Peyer's patch (tissue), 4 donors: ENCODE measurements around the gene CD55. TPM values are rescaled to one million over a fixed set of nuclear protein-coding genes. Genes with fewer than 3 reads are reported as not detected.
A peak's percentile ranks its signal among the peaks of the same experiment; 100 is the strongest.

ENCODE experiments used
- DNase-seq, 3 donors: peaks; one replicate each; pipeline ENCODE4 v3.0.0-alpha.2; 2017 to 2019
- H3K27ac ChIP-seq, 4 donors: fragments of 200-600 bp; sonication (generic); one replicate each; pipeline ENCODE4 v1.5.1; 2016 to 2019
- H3K27me3 ChIP-seq, 2 donors: fragments of 200-600 bp; sonication (generic); one replicate each; pipeline ENCODE4 v1.5.1; 2019
- H3K36me3 ChIP-seq, 3 donors: fragments of 200-600 bp; sonication (generic); one replicate each; pipeline ENCODE4 v1.5.1; 2016 to 2019
- H3K4me1 ChIP-seq, 4 donors: fragments of 200-600 bp; sonication (generic); one replicate each; pipeline ENCODE4 v1.5.1; 2016 to 2019
- H3K4me3 ChIP-seq, 4 donors: fragments of 200-600 bp; sonication (generic); 1 replicate in 3 of 4; 2 replicates in 1 of 4; pipeline ENCODE4 v1.5.1; 2016 to 2019; ENCODE audit warnings: mild to moderate bottlenecking in 1 of 4
- H3K9me3 ChIP-seq, 4 donors: fragments of 200-600 bp; sonication (generic); one replicate each; pipeline ENCODE4 v1.5.1; 2016 to 2019; ENCODE audit warnings: mild to moderate bottlenecking in 1 of 4
- CTCF ChIP-seq, 6 experiments: fragments of 450-650 bp in 4 of 6; fragments of 200-600 bp in 2 of 6; sonication (generic) in 1 of 6; IDR thresholded peaks; one replicate each; pipeline ENCODE4 v1.5.1; 2017 to 2019; ENCODE audit warnings: antibody characterized with exemption in 6 of 6, mild to moderate bottlenecking in 3 of 6, moderate library complexity in 1 of 6
- POLR2A ChIP-seq, 2 donors: fragments of 450-650 bp; IDR thresholded peaks; one replicate each; pipeline ENCODE4 v1.5.1; 2017; ENCODE audit warnings: antibody characterized with exemption in 2 of 2, mild to moderate bottlenecking in 2 of 2, moderate library complexity in 2 of 2
- total RNA-seq, 4 donors: library from RNA; depleted of rRNA; stranded (reverse); fragments of >200 nt; gene quantifications; one replicate each; pipeline ENCODE4 v1.1.0, GENCODE V29; 2016

CD55 gene
- total RNA-seq, 4 donors from 2014 or later: 28.5 to 49.5 (median 41.7) TPM

GRCh38 chr1:207330011-207330710 is 8.7 kb downstream of the CD55 start:
- H3K9me3 ChIP-seq: no peaks in the 10 kb centered on the region
- no peak for DNase-seq
- peaks cover 0 to 67% (median 0%) of the 10 kb centered on the region in 3 donors for H3K36me3 ChIP-seq
- no peak overlapping the region for H3K4me3 ChIP-seq
- no peaks in the 10 kb centered on the region for H3K27me3 ChIP-seq
- no peak overlapping the region for H3K27ac ChIP-seq
- no peak for TF ChIP-seq CTCF (IDR thresholded peaks at IDR 0.05)
- TF ChIP-seq POLR2A (IDR thresholded peaks at IDR 0.05): no peak
- no peaks in the 10 kb centered on the region for H3K4me1 ChIP-seq

GRCh38 chr1:207331354-207332313 is 10.2 kb downstream of the CD55 start:
- peaks cover 0 to under 1% (median 0%) of the 10 kb centered on the region in 4 donors for H3K4me1 ChIP-seq
- TF ChIP-seq POLR2A (IDR thresholded peaks at IDR 0.05) (no peak), CTCF (IDR thresholded peaks at IDR 0.05) (no peak)
- DNase-seq: no peak
- H3K36me3 ChIP-seq: peaks cover 0 to 56% (median 0%) of the 10 kb centered on the region in 3 donors
- H3K27ac ChIP-seq: no peak overlapping the region
- no peak overlapping the region for H3K4me3 ChIP-seq
- H3K27me3 ChIP-seq: no peaks in the 10 kb centered on the region
- no peaks in the 10 kb centered on the region for H3K9me3 ChIP-seq

- Histone ChIP-seq H3K36me3 (peaks cover 0 to 48% (median 0%) of the 10 kb centered on the region in 3 donors), H3K27me3 (no peaks in the 10 kb centered on the region), H3K4me1 (peaks cover 0 to 5% (median 0%) of the 10 kb centered on the region in 4 donors), H3K9me3 (no peaks in the 10 kb centered on the region), H3K4me3 (no peak overlapping the region), H3K27ac (peak overlapping the region in 1 of 4 donors; percentile 64)
- DNase-seq: no peak
- TF ChIP-seq CTCF (IDR thresholded peaks at IDR 0.05) (no peak), POLR2A (IDR thresholded peaks at IDR 0.05) (no peak)
Measured at GRCh38 chr1:207333009-207333600, 11.6 kb downstream of the CD55 start.

- DNase-seq: no peak
- H3K36me3 ChIP-seq: peaks cover 0 to 46% (median 0%) of the 10 kb centered on the region in 3 donors
Measured at GRCh38 chr1:207333620-207334019, 12.1 kb downstream of the CD55 start.

More at GRCh38 chr1:207333620-207334019, 12.1 kb downstream of the CD55 start:
- H3K27ac ChIP-seq: peak overlapping the region in 1 of 4 donors; percentile 64
- peaks cover 0 to 5% (median 0%) of the 10 kb centered on the region in 4 donors for H3K4me1 ChIP-seq
- TF ChIP-seq POLR2A (IDR thresholded peaks at IDR 0.05) (no peak), CTCF (IDR thresholded peaks at IDR 0.05) (no peak)
- H3K4me3 ChIP-seq: no peak overlapping the region
- no peaks in the 10 kb centered on the region for H3K9me3 ChIP-seq
- no peaks in the 10 kb centered on the region for H3K27me3 ChIP-seq
